Hindlimb muscle (tissue), 1 donor: Measurements from ENCODE around the gene OR5K1. TPM values are rescaled to one million over a fixed set of nuclear protein-coding genes. Genes with fewer than 3 reads are reported as not detected.

Experiments
- DNase-seq: peaks from one replicate; pipeline ENCODE4 v3.0.0-alpha.2; 2013
- polyA plus RNA-seq: library from polyadenylated mRNA; unstranded; fragments of 120-200 nt; gene quantifications from one replicate; pipeline ENCODE4 v1.2.1, GENCODE V29; 2013; ENCODE audit not compliant: insufficient read length

Gene OR5K1
- not detected for polyA plus RNA-seq

- no peak for DNase-seq
Measured at GRCh38 chr3:98462901-98463300, at the start of gene OR5K1. TSS of gene OR5K1 (plus strand) at chr3:98463201. CDS start at chr3:98469577, 6,376 bp downstream.

GRCh38 chr3:98432575-98432974 lies 30.4 kb upstream of the OR5K1 start:
- no peak for DNase-seq

- DNase-seq: no peak
Measured at GRCh38 chr3:98433764-98434163, 29.2 kb upstream of the OR5K1 start.

DNA sequence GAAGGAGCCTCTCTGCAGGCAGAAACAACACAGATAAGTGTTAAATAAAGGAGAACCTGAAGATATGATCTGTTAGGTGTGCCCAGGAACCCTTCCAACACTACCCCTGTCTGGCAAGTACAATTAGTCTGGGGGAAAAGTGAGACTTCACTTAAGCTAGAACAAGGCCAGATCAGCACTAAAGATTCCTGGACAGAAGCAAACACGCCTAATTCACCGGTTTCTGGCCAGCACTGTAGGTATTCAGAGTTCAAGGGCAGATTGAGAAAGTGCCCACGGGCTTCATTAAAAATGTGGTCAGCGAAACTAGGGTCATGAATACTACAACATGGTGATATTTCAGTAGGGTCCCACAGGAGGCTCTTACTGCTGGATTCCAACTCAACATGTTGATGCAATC lies 28.6 kb upstream of the OR5K1 start:
- no peak for DNase-seq

DNA sequence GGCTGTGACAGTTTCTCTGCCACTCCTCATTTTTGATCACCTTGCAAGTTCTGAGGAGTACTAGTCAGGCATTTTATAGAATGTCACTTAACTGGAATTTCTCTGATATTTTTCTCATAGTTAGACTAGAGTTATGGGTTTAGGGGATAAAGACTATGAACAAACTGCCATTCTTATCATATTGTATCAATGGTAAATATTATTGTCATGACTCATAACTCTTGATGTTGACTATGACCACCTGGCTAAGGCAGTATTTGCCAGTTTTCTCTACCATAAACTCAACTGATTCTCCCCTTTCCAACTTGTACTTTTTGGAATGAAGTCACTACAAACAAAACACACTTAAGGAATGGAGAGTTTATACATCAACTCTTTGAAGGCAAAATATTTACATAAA lies 22.7 kb upstream of the OR5K1 start:
- DNase-seq: no peak

- no peak for DNase-seq
Measured at GRCh38 chr3:98445949-98446406, 17.0 kb upstream of the OR5K1 start.

- DNase-seq: no peak
Measured at GRCh38 chr3:98449606-98450193, 13.3 kb upstream of the OR5K1 start.

DNA sequence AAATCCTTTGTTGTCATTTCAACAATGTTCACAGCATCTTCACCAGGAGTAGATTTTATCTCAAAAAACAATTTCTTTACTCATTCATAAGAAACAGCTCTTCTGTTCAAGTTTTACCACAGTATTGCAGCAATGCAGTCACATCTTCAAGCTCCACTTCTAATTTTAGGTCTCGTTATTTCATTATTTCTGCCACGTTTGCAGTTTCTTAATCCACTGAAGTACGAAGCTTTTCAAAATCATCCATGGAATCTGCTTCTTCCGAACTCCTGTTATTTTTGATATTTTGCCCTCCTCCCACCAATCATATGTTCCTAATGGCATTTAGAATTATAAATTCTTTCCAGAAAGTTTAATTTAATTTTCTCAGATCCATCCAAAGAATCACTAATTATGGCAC lies 12.6 kb upstream of the OR5K1 start:
- DNase-seq: no peak

- no peak for DNase-seq
Measured at GRCh38 chr3:98453827-98454226, 9.2 kb upstream of the OR5K1 start.

DNA sequence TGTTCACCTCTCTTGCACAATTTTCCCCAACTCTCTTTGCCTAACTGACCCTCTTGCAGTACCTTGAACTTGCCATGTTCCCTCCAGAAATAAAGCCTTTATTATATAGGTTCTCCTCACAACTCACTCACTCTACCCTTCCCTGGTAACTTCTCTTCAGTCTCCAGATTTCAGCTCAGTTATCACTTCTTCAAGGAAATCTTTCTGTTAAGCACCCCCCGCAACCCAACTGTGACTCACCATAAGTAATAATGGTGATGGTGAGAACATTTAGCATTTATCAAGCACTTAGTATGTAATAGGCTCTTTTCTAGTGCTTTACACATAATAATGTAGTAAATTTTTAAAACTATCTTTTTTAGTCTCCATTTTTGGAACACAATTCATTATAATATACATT lies 8.1 kb upstream of the OR5K1 start:
- DNase-seq: no peak

- no peak for DNase-seq
Measured at GRCh38 chr3:98457543-98457942, 5.5 kb upstream of the OR5K1 start.

DNA sequence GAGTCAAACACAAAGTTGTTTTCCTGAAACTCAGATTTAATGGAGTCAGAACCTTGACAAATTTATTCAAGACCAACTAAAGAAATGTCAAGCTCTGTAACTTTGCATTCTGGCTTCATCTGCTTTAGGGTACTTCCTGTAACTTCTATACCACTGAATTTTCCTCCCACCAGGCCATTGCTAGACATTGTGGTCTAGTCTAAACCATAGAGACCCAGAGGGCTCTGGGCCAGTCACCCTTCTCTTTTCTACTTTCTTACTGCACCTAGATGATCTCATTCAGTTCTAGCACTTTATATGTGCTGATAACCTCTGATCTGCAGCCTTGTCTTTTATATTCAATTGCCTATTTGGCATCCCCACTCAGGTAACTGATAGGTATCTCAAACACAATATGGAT lies 2.8 kb upstream of the OR5K1 start:
- no peak for DNase-seq

DNA sequence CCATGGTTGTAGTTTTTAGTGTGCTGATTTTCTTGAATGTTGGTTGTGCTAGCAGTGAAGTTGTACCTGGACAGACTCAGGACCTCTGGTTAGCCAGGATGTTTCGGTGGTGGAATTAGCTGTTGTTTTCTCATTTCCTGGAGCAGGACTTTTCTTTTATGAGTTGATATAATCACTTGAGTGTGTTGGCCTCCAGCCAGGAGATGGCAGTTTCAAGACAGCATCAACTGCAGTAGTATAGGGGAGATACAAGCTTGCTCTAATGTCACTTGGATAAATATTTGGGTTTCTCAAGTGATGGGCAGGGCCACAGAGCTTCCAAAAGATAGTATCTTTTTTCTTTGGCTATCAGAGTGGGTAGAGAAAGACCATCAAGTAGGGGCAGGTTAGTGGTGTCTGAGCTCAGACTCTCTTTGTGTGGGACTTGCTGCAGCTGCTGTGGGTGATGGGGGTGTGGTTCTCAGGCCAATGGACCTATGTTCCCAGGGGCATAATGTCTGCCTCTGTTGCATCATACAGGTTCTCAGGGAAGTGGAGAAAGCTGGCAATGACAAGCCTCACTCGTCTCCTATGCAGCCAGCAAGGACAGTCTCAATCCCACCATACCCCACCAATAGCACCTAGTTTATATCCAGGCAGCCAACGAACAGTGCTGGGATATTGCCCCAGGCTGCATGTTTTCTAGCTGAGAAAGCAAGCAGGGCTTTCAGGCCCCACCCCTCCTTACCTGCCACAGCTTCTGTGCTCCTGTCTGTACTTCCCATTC lies 19.9 kb downstream of the OR5K1 start:
- no peak for DNase-seq

DNA sequence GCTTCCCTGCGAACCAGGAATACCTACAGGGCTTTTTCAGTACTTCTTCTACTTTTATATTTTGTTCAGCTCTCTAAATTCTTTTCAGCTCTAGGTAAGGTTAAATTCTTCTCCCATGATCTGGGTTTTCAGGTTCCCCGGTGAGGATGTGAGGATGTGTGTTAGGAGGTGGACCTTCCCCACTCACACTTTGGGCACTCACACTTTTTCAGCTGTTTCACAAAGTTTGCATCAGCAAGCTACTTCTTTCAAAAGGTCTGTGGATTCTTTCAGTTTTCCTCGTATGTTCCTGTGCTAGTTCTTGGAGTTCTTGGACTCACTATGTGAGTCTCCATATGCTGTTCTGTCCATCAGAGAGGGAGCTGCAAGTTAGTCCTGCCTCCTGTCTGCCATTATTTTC lies 20.6 kb downstream of the OR5K1 start:
- DNase-seq: no peak

DNA sequence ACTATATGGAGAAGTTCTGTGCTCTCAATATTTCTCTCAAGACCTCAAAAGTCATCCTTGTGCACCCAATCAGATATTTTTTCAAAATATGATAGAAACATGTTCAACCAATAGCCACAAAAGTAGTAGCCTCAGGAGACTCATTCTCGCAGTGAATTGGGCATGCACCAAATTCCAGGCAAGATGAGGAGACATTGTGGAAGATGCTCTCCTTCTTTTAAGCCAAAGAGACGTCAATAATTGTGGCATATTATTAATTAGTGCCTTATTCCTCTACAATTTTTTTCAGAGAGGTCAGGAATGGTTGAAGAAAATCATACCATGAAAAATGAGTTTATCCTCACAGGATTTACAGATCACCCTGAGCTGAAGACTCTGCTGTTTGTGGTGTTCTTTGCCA lies 34.4 kb downstream of the OR5K1 start, which contains the start of gene OR5K2:
Gene OR5K2 (plus strand): TSS at position 301 of the 400 bp plus-strand sequence. CDS start 0 bp downstream, at position 301.
- DNase-seq: no peak

GRCh38 chr3:98500019-98500418 lies 37.0 kb downstream of the OR5K1 start:
- no peak for DNase-seq

DNA sequence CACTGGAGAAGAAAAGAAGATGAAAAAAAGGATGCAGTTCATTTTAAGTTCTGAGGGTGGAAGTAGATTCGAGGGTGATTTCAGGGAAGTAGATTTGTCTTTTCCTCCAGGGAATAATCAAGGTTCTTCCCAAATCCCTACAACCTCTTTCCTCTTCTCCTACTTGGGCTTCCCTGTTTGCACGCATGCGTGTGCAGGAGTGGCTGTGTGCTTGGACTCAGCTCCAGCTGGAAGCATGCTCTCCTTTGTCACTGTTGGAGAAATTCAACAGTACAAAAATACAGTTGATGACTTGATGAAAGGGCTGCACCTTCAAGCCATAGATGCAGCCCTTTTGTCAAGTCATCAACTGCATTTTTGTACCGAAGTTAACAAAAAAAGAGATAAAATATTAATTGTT lies 38.3 kb downstream of the OR5K1 start:
- DNase-seq: no peak

DNA sequence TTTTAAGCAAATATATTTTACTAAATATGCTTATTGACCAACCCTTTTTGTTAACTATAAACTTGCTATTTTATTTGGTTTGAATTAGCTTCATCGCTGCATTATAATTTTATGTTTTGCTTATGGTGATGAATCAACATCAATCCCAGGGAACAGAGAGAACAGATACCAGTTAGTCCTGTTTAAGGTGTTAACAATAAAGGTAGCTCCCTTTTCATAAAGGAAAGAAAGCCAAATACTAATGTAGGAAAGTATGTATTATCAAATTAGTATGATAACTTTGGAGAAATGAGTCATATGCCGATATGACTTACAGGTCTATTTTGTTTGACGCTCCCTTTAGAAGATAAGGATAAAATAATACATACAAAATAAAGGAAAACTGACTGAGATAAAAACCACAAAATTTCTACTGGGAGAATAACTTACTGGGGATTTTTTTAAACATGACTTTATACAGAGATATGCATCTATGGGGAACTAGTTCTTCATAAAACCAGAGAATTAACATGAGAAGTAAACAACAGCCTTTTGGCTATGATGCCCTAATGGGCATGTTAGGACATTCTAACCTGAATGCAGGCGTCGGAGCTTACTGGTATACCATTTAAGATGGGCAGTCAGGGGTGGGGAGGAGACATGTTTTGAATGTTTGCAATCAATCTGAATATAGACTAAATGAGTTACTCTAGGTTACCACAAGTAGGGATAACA lies 39.0 kb downstream of the OR5K1 start:
- DNase-seq: no peak

- DNase-seq: no peak
Measured at GRCh38 chr3:98504539-98504938, 41.5 kb downstream of the OR5K1 start.

DNA sequence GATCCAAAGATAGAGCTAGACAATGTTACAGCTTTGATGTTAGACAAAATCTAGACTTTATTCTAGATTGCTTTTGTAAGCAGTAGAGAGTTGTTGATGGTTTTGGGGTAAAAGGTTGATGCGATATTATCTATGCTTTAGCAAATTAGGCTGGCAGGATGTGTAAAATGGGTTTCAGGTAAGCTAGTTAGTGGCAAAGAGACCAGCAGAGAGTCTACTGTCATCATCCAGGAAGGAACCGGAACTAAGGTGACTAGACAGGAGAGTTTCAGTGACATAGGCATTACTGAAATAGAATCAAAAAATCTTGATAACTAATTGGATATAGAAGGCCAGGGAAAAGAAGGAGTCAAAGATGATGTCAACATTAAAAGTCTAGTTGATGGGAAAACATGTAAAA lies 45.6 kb downstream of the OR5K1 start:
- no peak for DNase-seq

GRCh38 chr3:98512576-98512975 lies 49.6 kb downstream of the OR5K1 start:
- DNase-seq: no peak

DNA sequence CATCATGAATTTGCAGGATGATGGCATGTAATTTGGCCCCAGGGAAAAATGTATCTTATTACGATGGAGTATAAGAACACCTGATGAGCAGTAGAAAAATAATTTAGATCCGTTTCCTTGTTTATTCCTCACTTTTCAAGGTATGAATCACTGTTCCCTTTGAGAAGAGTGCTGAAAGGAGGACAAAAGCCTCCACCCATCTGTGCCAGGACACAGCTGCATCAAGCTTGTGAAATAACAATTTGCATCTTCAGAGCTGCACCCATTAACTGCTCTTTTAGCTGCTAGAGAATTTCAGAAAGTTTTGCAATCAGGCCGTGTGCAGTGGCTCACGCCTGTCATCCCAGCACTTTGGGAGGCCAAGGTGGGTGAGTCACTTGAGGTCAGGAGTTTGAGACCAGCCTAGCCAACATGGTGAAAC lies 50.1 kb downstream of the OR5K1 start:
- DNase-seq: no peak

DNA sequence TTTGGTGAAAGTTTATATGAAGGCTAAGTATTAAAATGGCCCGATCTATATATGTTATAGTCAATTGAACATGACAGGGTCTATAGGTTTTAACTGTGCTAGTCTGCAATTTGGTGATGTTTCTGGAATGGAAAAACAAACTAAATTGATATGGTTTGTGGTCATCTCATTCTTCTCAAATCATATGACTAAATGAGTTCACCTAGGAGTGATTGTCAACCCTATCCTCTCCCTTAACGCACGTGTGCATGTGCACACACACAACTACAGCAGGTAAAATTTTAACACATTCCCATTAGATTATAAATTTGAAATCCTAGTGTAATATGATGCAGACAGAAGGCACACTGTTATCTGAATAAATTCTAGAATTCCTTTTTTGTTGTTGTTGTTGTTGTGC lies 50.7 kb downstream of the OR5K1 start:
- no peak for DNase-seq

- no peak for DNase-seq
Measured at GRCh38 chr3:98514948-98515347, 51.9 kb downstream of the OR5K1 start.
